H1 (cell line): ENCODE measurements around the gene DGKH. TPM values are rescaled to one million over a fixed set of nuclear protein-coding genes. Genes with fewer than 3 reads are reported as not detected.

Experiments
- CTCF ChIA-PET: fragments of 300-600 bp; sonication (Branson Sonifier 250); formaldehyde crosslinking; loops from one replicate; lab custom pipeline; 2021; ENCODE audit not compliant: partially characterized antibody; lab: Charles Lee
- POLR2A ChIA-PET: fragments of 300-600 bp; sonication (Branson Sonifier 250); formaldehyde crosslinking; loops from one replicate; lab custom pipeline; 2021; ENCODE audit warnings: inconsistent platforms; ENCODE audit not compliant: partially characterized antibody; lab: Charles Lee
- DNase-seq, 2 experiments: peaks; one replicate each; pipeline versions ENCODE4 v3.0.0 to v3.0.0-alpha.2; 2010 to 2022; ENCODE audit warnings: low spot score in 2 of 2, low read depth in 1 of 2, mixed read lengths in 1 of 2
- FAIRE-seq: peaks from 2 replicates; lab custom pipeline; 2011; peaks lifted over from hg19 to GRCh38; lab: Jason Lieb, UNC
- H2AFZ ChIP-seq: 2 replicates; pipeline ENCODE4 v1.8.1; 2012; ENCODE audit warnings: low read length, inconsistent platforms
- H2AK5ac ChIP-seq: 2 replicates; pipeline ENCODE4 v1.6.1; 2013; ENCODE audit warnings: low read depth, low read length
- H2BK120ac ChIP-seq: replicated peaks from 2 replicates; pipeline ENCODE3; 2013; ENCODE audit warnings: low read depth, low read length, inconsistent platforms
- H2BK12ac ChIP-seq: 2 replicates; pipeline ENCODE4 v1.6.1; 2013; ENCODE audit warnings: low read depth, low read length
- H2BK15ac ChIP-seq: 2 replicates; pipeline ENCODE4 v1.6.1; 2013; ENCODE audit warnings: low read length
- H2BK20ac ChIP-seq: 2 replicates; pipeline ENCODE4 v1.6.1; 2013; ENCODE audit warnings: low read length
- H2BK5ac ChIP-seq: 2 replicates; pipeline ENCODE4 v1.6.1; 2013; ENCODE audit warnings: low read depth, low read length
- H3K14ac ChIP-seq: 2 replicates; pipeline ENCODE4 v1.6.1; 2013; ENCODE audit warnings: inconsistent platforms; ENCODE audit not compliant: insufficient read length
- H3K18ac ChIP-seq: 2 replicates; pipeline ENCODE4 v1.6.1; 2013; ENCODE audit warnings: low read length; ENCODE audit errors: extremely low read depth
- H3K23ac ChIP-seq: 2 replicates; pipeline ENCODE4 v1.6.1; 2013; ENCODE audit warnings: inconsistent platforms; ENCODE audit not compliant: insufficient read length
- H3K23me2 ChIP-seq: 2 replicates; pipeline ENCODE4 v1.6.1; 2013; ENCODE audit warnings: low read depth, low read length
- H3K27ac ChIP-seq: 2 replicates; pipeline ENCODE4 v1.6.1; 2011; ENCODE audit warnings: low read depth, low read length, inconsistent platforms
- H3K27me3 ChIP-seq, 4 experiments: replicated peaks in 1 of 4; 1 replicate in 1 of 4; 2 replicates in 3 of 4; pipeline versions ENCODE4 v1.6.1 to v1.8.1; 2011 to 2013; ENCODE audit warnings: low read length in 3 of 4, mild to moderate bottlenecking in 3 of 4, inconsistent platforms in 2 of 4, mixed read lengths in 2 of 4, moderate library complexity in 1 of 4; ENCODE audit not compliant: control insufficient read depth in 3 of 4, insufficient read depth in 3 of 4; ENCODE audit errors: extremely low read depth in 1 of 4
- H3K36me3 ChIP-seq, 4 experiments: 2 replicates each; pipeline versions ENCODE4 v1.6.1 to v1.8.1; 2011 to 2013; ENCODE audit warnings: mild to moderate bottlenecking in 4 of 4, low read length in 3 of 4, moderate library complexity in 2 of 4, control low read depth in 1 of 4, inconsistent platforms in 1 of 4; ENCODE audit not compliant: insufficient read depth in 4 of 4, control insufficient read depth in 2 of 4
- H3K4ac ChIP-seq: replicated peaks from 2 replicates; pipeline ENCODE3; 2013; ENCODE audit warnings: low read length, low read depth, mixed read lengths, inconsistent platforms; ENCODE audit not compliant: insufficient read length
- H3K4me1 ChIP-seq, 4 experiments: replicated peaks in 1 of 4; 1 replicate in 1 of 4; 2 replicates in 3 of 4; pipeline versions ENCODE4 v1.6.1 to v1.8.1; 2011 to 2013; ENCODE audit warnings: low read length in 3 of 4, inconsistent platforms in 2 of 4, mixed read lengths in 1 of 4; ENCODE audit not compliant: insufficient read depth in 4 of 4, control insufficient read depth in 3 of 4
- H3K4me2 ChIP-seq, 2 experiments: 2 replicates each; pipeline versions ENCODE4 v1.6.1 to v1.8.1; 2011 to 2013; ENCODE audit warnings: low read depth in 2 of 2, low read length in 2 of 2, control low read depth in 1 of 2, inconsistent platforms in 1 of 2, mild to moderate bottlenecking in 1 of 2; ENCODE audit not compliant: insufficient read depth in 1 of 2
- H3K4me3 ChIP-seq, 4 experiments: fragments of 200-600, 300-600 bp in 1 of 4; sonication (generic), shearing (Covaris generic), sonication (Bioruptor Twin) in 1 of 4; 2 replicates each; pipeline versions ENCODE4 v1.5.1 to v1.8.1; 2011 to 2016; ENCODE audit warnings: low read length in 4 of 4, low read depth in 3 of 4, control low read depth in 2 of 4, inconsistent platforms in 2 of 4, mild to moderate bottlenecking in 2 of 4, mixed read lengths in 1 of 4, moderate library complexity in 1 of 4; ENCODE audit not compliant: insufficient read depth in 2 of 4; ENCODE audit errors: extremely low read depth in 1 of 4
- H3K56ac ChIP-seq: replicated peaks from 2 replicates; pipeline ENCODE3; 2013; ENCODE audit warnings: low read depth, mild to moderate bottlenecking, mixed read lengths, low read length, inconsistent platforms; ENCODE audit not compliant: insufficient read length
- H3K79me1 ChIP-seq: 2 replicates; pipeline ENCODE4 v1.6.1; 2013; ENCODE audit warnings: low read depth, low read length, control low read depth
- H3K79me2 ChIP-seq, 2 experiments: 2 replicates each; pipeline versions ENCODE4 v1.6.1 to v1.8.1; 2012 to 2013; ENCODE audit warnings: low read length in 2 of 2, mild to moderate bottlenecking in 2 of 2, inconsistent platforms in 1 of 2; ENCODE audit not compliant: insufficient read depth in 2 of 2, control insufficient read depth in 1 of 2
- H3K9ac ChIP-seq, 4 experiments: replicated peaks in 1 of 4; 1 replicate in 1 of 4; 2 replicates in 3 of 4; pipeline versions ENCODE4 v1.6.1 to v1.8.1; 2011 to 2013; ENCODE audit warnings: low read depth in 3 of 4, low read length in 3 of 4, control low read depth in 2 of 4, mild to moderate bottlenecking in 2 of 4, moderate library complexity in 2 of 4, inconsistent platforms in 1 of 4; ENCODE audit errors: extremely low read depth in 1 of 4
- H3K9me3 ChIP-seq, 2 experiments: 2 replicates each; pipeline versions ENCODE4 v1.6.1 to v1.8.1; 2012 to 2013; ENCODE audit warnings: mild to moderate bottlenecking in 2 of 2, moderate library complexity in 2 of 2, control low read depth in 1 of 2, inconsistent platforms in 1 of 2, low read depth in 1 of 2, low read length in 1 of 2, mixed read lengths in 1 of 2; ENCODE audit not compliant: insufficient read depth in 2 of 2
- H4K20me1 ChIP-seq, 2 experiments: replicated peaks in 1 of 2; 2 replicates each; pipeline versions ENCODE3 to v1.8.1; 2011 to 2013; ENCODE audit warnings: inconsistent platforms in 2 of 2, low read length in 2 of 2, mild to moderate bottlenecking in 1 of 2; ENCODE audit not compliant: insufficient read depth in 2 of 2, control insufficient read depth in 1 of 2
- H4K5ac ChIP-seq: 2 replicates; pipeline ENCODE4 v1.6.1; 2013; ENCODE audit warnings: low read length, low read depth, mixed read lengths, inconsistent platforms; ENCODE audit not compliant: insufficient read length
- H4K8ac ChIP-seq: 2 replicates; pipeline ENCODE4 v1.8.0; 2013; ENCODE audit warnings: mild to moderate bottlenecking, moderate library complexity, low read length, inconsistent platforms; ENCODE audit not compliant: insufficient read depth; ENCODE audit errors: extremely low read depth
- H4K91ac ChIP-seq: replicated peaks from 2 replicates; pipeline ENCODE3; 2013; ENCODE audit warnings: low read length, mixed read lengths, inconsistent platforms; ENCODE audit not compliant: insufficient read length
- TCF12 ChIP-seq: IDR thresholded peaks from 2 replicates; pipeline ENCODE4 v1.6.1; 2011; ENCODE audit warnings: low read depth, mild to moderate bottlenecking, low read length
- YY1 ChIP-seq: IDR thresholded peaks from 2 replicates; pipeline ENCODE4 v1.6.1; 2011; ENCODE audit warnings: low read depth, mild to moderate bottlenecking, low read length
- polyA plus RNA-seq, 7 experiments: library from polyadenylated mRNA; depleted of rRNA in 3 of 7; stranded (reverse) in 5 of 7; unstranded in 2 of 7; fragments of >200 nt in 5 of 7; fragments of 200-250 nt in 2 of 7; gene quantifications; 1 replicate in 5 of 7; 2 replicates in 1 of 7; 4 replicates in 1 of 7; pipeline versions ENCODE4 v1.2.1 to v1.2.3, GENCODE V29; 2011 to 2013; ENCODE audit warnings: missing spikeins in 2 of 7, mixed read lengths in 2 of 7
- total RNA-seq: library from RNA; stranded (reverse); fragmentation: NEBNext Ultra II Directional; extraction: Animal tissue kit (Norgen Biotek cat#: 25700); gene quantifications from 2 replicates; pipeline ENCODE4 v1.2.1, GENCODE V29; 2021

Gene DGKH
- total and polyA plus RNA-seq, 2 of the 8 experiments (the other 6 are each of a cell fraction or from before 2014, with no cell fraction given), result 2.1 to 7.9 TPM

GRCh38 chr13:42075517-42075916 lies 27.1 kb downstream of the DGKH start:
- H3K79me2 ChIP-seq, result no peaks in the 10 kb centered on the region
- no peak for DNase-seq

More at GRCh38 chr13:42075517-42075916, 27.1 kb downstream of the DGKH start:
- Histone ChIP-seq H3K36me3 (no peaks in the 10 kb centered on the region), H4K91ac (no peak overlapping the region), H4K8ac (no peak overlapping the region), H3K56ac (no peak overlapping the region), H2AK5ac (no peak overlapping the region), H2BK12ac (no peak overlapping the region), H3K4me1 (peaks cover 0 to 3% (median 0%) of the 10 kb centered on the region in 4 experiments; a peak in 2 of 7 replicates), H3K18ac (no peak overlapping the region), H3K23ac (no peak overlapping the region), H3K4me3 (no peak overlapping the region), H3K9me3 (no peaks in the 10 kb centered on the region), H4K20me1 (no peaks in the 10 kb centered on the region), H3K27me3 (no peaks in the 10 kb centered on the region), H2AFZ (no peak overlapping the region), H3K14ac (no peak overlapping the region), H2BK5ac (no peak overlapping the region), H3K4me2 (no peak overlapping the region), H2BK15ac (no peak overlapping the region), H3K9ac (no peak overlapping the region), H3K23me2 (no peaks in the 10 kb centered on the region), H2BK20ac (no peak overlapping the region), H2BK120ac (no peak overlapping the region), H3K79me1 (no peaks in the 10 kb centered on the region), H4K5ac (no peak overlapping the region), H3K4ac (no peak overlapping the region), H3K27ac (no peak overlapping the region)
- TF ChIP-seq TCF12 (no peak), YY1 (no peak)
- ChIA-PET CTCF (interaction anchor here (0.5 to 1.6 kb wide), 3 partner anchors 13 to 409 kb away, joined by 3 to 6 read pairs (median 4); no protein-coding TSS in a partner anchor), POLR2A (no interaction called here)
- no peak for FAIRE-seq
